Lower leg skin (tissue), 3 donors: ENCODE results near the gene GPR63.

Source experiments
- CTCF ChIP-seq, 3 donors: fragments of 450-650 bp; IDR thresholded peaks; one replicate each; pipeline ENCODE4 v1.5.1; 2016; ENCODE audit warnings: antibody characterized with exemption in 3 of 3, mild to moderate bottlenecking in 3 of 3, moderate library complexity in 2 of 3
- POLR2A ChIP-seq, 2 donors: fragments of 450-650 bp; IDR thresholded peaks; one replicate each; pipeline ENCODE4 v1.6.1; 2016 to 2017; ENCODE audit warnings: antibody characterized with exemption in 2 of 2, mild to moderate bottlenecking in 1 of 2, moderate library complexity in 1 of 2

- TF ChIP-seq CTCF (IDR thresholded peaks at IDR 0.05) (no peak), POLR2A (IDR thresholded peaks at IDR 0.05) (no peak)
Observed at GRCh38 chr6:96851858-96852257, 14.6 kb upstream of the GPR63 start.
